Right ventricle myocardium superior (tissue), 1 donor: ENCODE results near the gene CNTN5. TPM values are rescaled to one million over a fixed set of nuclear protein-coding genes. Genes with fewer than 3 reads are reported as not detected.

Source experiments
- ATAC-seq: fragments of 200-7000 bp; cut with Tn5 transposase; one replicate; pipeline ENCODE4 v1.9.1; 2020; ENCODE audit warnings: mild to moderate bottlenecking; ENCODE audit not compliant: poor library complexity
- DNase-seq: peaks from one replicate; pipeline ENCODE4 v3.0.0-alpha.2; 2020
- intact Hi-C: fragments of 100-400 bp; cut with DNase I; formaldehyde crosslinking; loops from one replicate; pipeline ENCODE4 v1.11.2; 2022
- total RNA-seq: library from RNA; stranded (reverse); fragmentation: NEBNext Ultra II Directional; extraction: Animal tissue kit (Norgen Biotek cat#: 25700); gene quantifications from one replicate; pipeline ENCODE4 v1.2.1, GENCODE V29; 2021
- donor health status: DM: no; HTN: yes; CAD: no; lungs with severe emphysema.

CNTN5 gene
- total RNA-seq, 1 donor from 2014 or later, result not detected

- ATAC-seq (no peak), DNase-seq (no peak)
- intact Hi-C loops, result no loop called here
These were observed 1347.1 kb downstream of the CNTN5 start for GRCh38 chr11:100367892-100368291.

GRCh38 chr11:100383357-100383865 is 1362.7 kb downstream of the CNTN5 start:
- intact Hi-C loops, result no loop called here
- no peak for ATAC-seq
- DNase-seq, result no peak

GRCh38 chr11:100396266-100396665 is 1375.5 kb downstream of the CNTN5 start:
- no peak for ATAC-seq
- intact Hi-C loops, result no loop called here

GRCh38 chr11:100397401-100397800 is 1376.7 kb downstream of the CNTN5 start:
- DNase-seq (no peak), ATAC-seq (no peak)
- intact Hi-C loops, result no loop called here

More at GRCh38 chr11:100396266-100396665, 1375.5 kb downstream of the CNTN5 start:
- no peak for DNase-seq

- ATAC-seq (no peak), DNase-seq (no peak)
- intact Hi-C loops, result no loop called here
These were observed 1383.1 kb downstream of the CNTN5 start for GRCh38 chr11:100403816-100404215.

- no peak for ATAC-seq
- DNase-seq, result no peak
- intact Hi-C loops, result no loop called here
These were observed 1384.2 kb downstream of the CNTN5 start for GRCh38 chr11:100404907-100405306.
